ENCODE results near the gene HLA-DMA.
"Not testable (repeated sequence)": the region's sequence is repeated elsewhere in the genome, so short reads cannot be mapped to it uniquely, and the experiment has no call there.

The HLA-DMA gene

GRCh38 chr6:32954986-32955802 lies 2.3 kb upstream of the HLA-DMA start:
- peak; percentile 66 for DNase-seq (ENCODE audit: low read depth, low spot score)

- no peak for DNase-seq (ENCODE audit: low read depth, low spot score)
Observed at GRCh38 chr6:32954267-32954666, 1.4 kb upstream of the HLA-DMA start.

GRCh38 chr6:32953775-32954174 lies 878 bp upstream of the HLA-DMA start:
- no peak for DNase-seq (ENCODE audit: low read depth, low spot score)

GRCh38 chr6:32950449-32950848 lies 2.4 kb downstream of the HLA-DMA start:
- DNase-seq (ENCODE audit: low read depth, low spot score) = no peak

- DNase-seq (ENCODE audit: low read depth, low spot score) = no peak
Observed at GRCh38 chr6:32950010-32950409, 2.9 kb downstream of the HLA-DMA start.

GRCh38 chr6:32949113-32949512 lies 3.8 kb downstream of the HLA-DMA start:
- DNase-seq (ENCODE audit: low read depth, low spot score) = no peak

- DNase-seq (ENCODE audit: low read depth, low spot score) = peak; percentile 58
Observed at GRCh38 chr6:32947552-32948465, 5.1 kb downstream of the HLA-DMA start.

- DNase-seq (ENCODE audit: low read depth, low spot score) = no peak
Observed at GRCh38 chr6:32946893-32947292, 6.0 kb downstream of the HLA-DMA start.

- no peak for DNase-seq (ENCODE audit: low read depth, low spot score)
Observed at GRCh38 chr6:32945953-32946352, 6.9 kb downstream of the HLA-DMA start.

- no peak for DNase-seq (ENCODE audit: low read depth, low spot score)
Observed at GRCh38 chr6:32945108-32945760, 7.7 kb downstream of the HLA-DMA start.

GRCh38 chr6:32943864-32944649 lies 8.8 kb downstream of the HLA-DMA start:
- no peak for DNase-seq (ENCODE audit: low read depth, low spot score)

- DNase-seq (ENCODE audit: low read depth, low spot score) = not testable (repeated sequence)
Observed at GRCh38 chr6:32942555-32943123, 10.3 kb downstream of the HLA-DMA start.

GRCh38 chr6:32941214-32941768 lies 11.6 kb downstream of the HLA-DMA start:
- DNase-seq (ENCODE audit: low read depth, low spot score) = no peak

- peak; percentile 13 for DNase-seq (ENCODE audit: low read depth, low spot score)
Observed at GRCh38 chr6:32940656-32941213, 12.2 kb downstream of the HLA-DMA start, which contains the start of gene HLA-DMB. TSS of gene HLA-DMB (minus strand) at chr6:32941028. CDS start at chr6:32940807, 221 bp downstream.

GRCh38 chr6:32938494-32938893 lies 14.4 kb downstream of the HLA-DMA start:
- DNase-seq (ENCODE audit: low read depth, low spot score) = no peak

GRCh38 chr6:32937230-32937633 lies 15.7 kb downstream of the HLA-DMA start:
- no peak for DNase-seq (ENCODE audit: low read depth, low spot score)

GRCh38 chr6:32936239-32937152 lies 16.4 kb downstream of the HLA-DMA start:
- DNase-seq (ENCODE audit: low read depth, low spot score) = no peak

- no peak for DNase-seq (ENCODE audit: low read depth, low spot score)
Observed at GRCh38 chr6:32935551-32936238, 17.2 kb downstream of the HLA-DMA start.

Data from ELF-1 (cell line).